WI38 (cell line): Measurements from ENCODE around the gene EXTL1.

Experiments used
- H3K4me3 ChIP-seq: 2 replicates; pipeline ENCODE4 v1.5.1; 2011; ENCODE audit warnings: low read depth, mild to moderate bottlenecking, control low read depth, low read length
- CTCF ChIP-seq: IDR thresholded peaks from 2 replicates; pipeline ENCODE4 v1.5.1; 2012; ENCODE audit warnings: low read depth, mild to moderate bottlenecking, control low read depth, low read length

The EXTL1 gene

GRCh38 chr1:26046246-26047095, 24.9 kb downstream of the EXTL1 start:
- no peak overlapping the region for H3K4me3 ChIP-seq
- TF ChIP-seq CTCF: no peak

GRCh38 chr1:26047278-26047874, 25.8 kb downstream of the EXTL1 start:
- TF ChIP-seq CTCF: no peak
- H3K4me3 ChIP-seq: no peak overlapping the region

GRCh38 chr1:26049531-26050247, 28.1 kb downstream of the EXTL1 start:
- no peak overlapping the region for H3K4me3 ChIP-seq
- no peak for TF ChIP-seq CTCF

- no peak overlapping the region for H3K4me3 ChIP-seq
- no peak for TF ChIP-seq CTCF
Measured at GRCh38 chr1:26050248-26050640, 28.7 kb downstream of the EXTL1 start.

GRCh38 chr1:26053718-26054560, 32.4 kb downstream of the EXTL1 start:
- H3K4me3 ChIP-seq: no peak overlapping the region
- TF ChIP-seq CTCF: no peak

- TF ChIP-seq CTCF: no peak
- no peak overlapping the region for H3K4me3 ChIP-seq
Measured at GRCh38 chr1:26055041-26055440, 33.5 kb downstream of the EXTL1 start.
